Endodermal cell (in vitro differentiated cells): ENCODE measurements around the gene EPHA6. TPM values are rescaled to one million over a fixed set of nuclear protein-coding genes. Genes with fewer than 3 reads are reported as not detected.
"Not testable (repeated sequence)": the region's sequence is repeated elsewhere in the genome, so short reads cannot be mapped to it uniquely, and the experiment has no call there.

Experiments
- DNase-seq: peaks from one replicate; pipeline ENCODE4 v3.0.0-alpha.2; 2017
- H3K27ac ChIP-seq: 2 replicates; pipeline ENCODE4 v1.5.1; 2013; ENCODE audit warnings: mild to moderate bottlenecking, low read depth, low read length, moderate library complexity
- H3K27me3 ChIP-seq: 2 replicates; pipeline ENCODE4 v1.6.1; 2013; ENCODE audit warnings: mild to moderate bottlenecking, low read length, moderate library complexity; ENCODE audit not compliant: insufficient read depth, control insufficient read depth, poor library complexity, severe bottlenecking
- H3K36me3 ChIP-seq: 2 replicates; pipeline ENCODE4 v1.7.0; 2013; ENCODE audit warnings: mild to moderate bottlenecking, low read length, moderate library complexity; ENCODE audit not compliant: control insufficient read depth, insufficient read depth
- H3K4me1 ChIP-seq: one replicate; pipeline ENCODE4 v1.7.0; 2013; ENCODE audit warnings: low read length; ENCODE audit not compliant: control insufficient read depth, insufficient read depth
- H3K4me3 ChIP-seq: 2 replicates; pipeline ENCODE4 v1.5.1; 2013; ENCODE audit warnings: mild to moderate bottlenecking, low read length, moderate library complexity
- H3K9ac ChIP-seq: 2 replicates; pipeline ENCODE4 v1.6.1; 2013; ENCODE audit warnings: mild to moderate bottlenecking, low read length, moderate library complexity; ENCODE audit not compliant: poor library complexity, severe bottlenecking; ENCODE audit errors: extremely low read depth
- H3K9me3 ChIP-seq: 2 replicates; pipeline ENCODE4 v1.6.1; 2013; ENCODE audit warnings: mild to moderate bottlenecking, low read length, moderate library complexity; ENCODE audit not compliant: control insufficient read depth
- H3K27ac Mint-ChIP-seq: 2 replicates; pipeline ENCODE4 v1.8.0; 2020; ENCODE audit warnings: mixed read lengths
- H3K27me3 Mint-ChIP-seq: 2 replicates; pipeline ENCODE4 v1.8.0; 2021; ENCODE audit warnings: mild to moderate bottlenecking, mixed read lengths; ENCODE audit not compliant: insufficient read depth
- H3K36me3 Mint-ChIP-seq: 2 replicates; pipeline ENCODE4 v1.8.0; 2020; ENCODE audit warnings: low read depth, mixed read lengths
- H3K4me1 Mint-ChIP-seq: 2 replicates; pipeline ENCODE4 v1.8.0; 2020; ENCODE audit warnings: mixed read lengths
- H3K4me3 Mint-ChIP-seq: 2 replicates; pipeline ENCODE4 v1.8.0; 2020; ENCODE audit warnings: mild to moderate bottlenecking, moderate library complexity, mixed read lengths
- H3K9me3 Mint-ChIP-seq: 2 replicates; pipeline ENCODE4 v1.8.0; 2020; ENCODE audit warnings: mild to moderate bottlenecking, mixed read lengths
- WGBS, 2 experiments: methylation state at CpG; one replicate each; pipeline versions ENCODE4 v1.1.5 to v1.1.7; 2013; ENCODE audit warnings: missing lambda C conversion rate in 2 of 2, mixed read lengths in 1 of 2; ENCODE audit not compliant: insufficient coverage in 1 of 2, insufficient read length in 1 of 2; 5-methylcytosine and 5-hydroxymethylcytosine counted together
- total RNA-seq, 2 donors: library from RNA; stranded (reverse); fragmentation: NEBNext Ultra II Directional in 1 of 2; extraction: Animal tissue kit (Norgen Biotek cat#: 25700) in 1 of 2; gene quantifications; 2 replicates in 1 of 2; 3 replicates in 1 of 2; pipeline ENCODE4 v1.2.1, GENCODE V29; 2021
- TF ChIP-seq, protein P1 (sequence below): fragments of 200-600 bp; sonication (generic); conservative IDR thresholded peaks from 2 replicates; pipeline ENCODE4 v1.5.0; 2021; ENCODE audit warnings: antibody characterized with exemption, mild to moderate bottlenecking

EPHA6 gene
- total RNA-seq, 2 donors from 2014 or later: 4.6 to 12.2 TPM

- no peak overlapping the region for H3K9ac ChIP-seq
- H3K4me3 ChIP-seq: no peak overlapping the region
- no peaks in the 10 kb centered on the region for H3K4me1 ChIP-seq
- peaks cover 17% of the 10 kb centered on the region for H3K4me1 Mint-ChIP-seq
- peaks cover under 1% of the 10 kb centered on the region for H3K36me3 Mint-ChIP-seq
- no peak overlapping the region for H3K27ac ChIP-seq
- DNase-seq: no peak
- peaks cover 10% of the 10 kb centered on the region for H3K9me3 Mint-ChIP-seq
- TF ChIP-seq, protein P1, sequence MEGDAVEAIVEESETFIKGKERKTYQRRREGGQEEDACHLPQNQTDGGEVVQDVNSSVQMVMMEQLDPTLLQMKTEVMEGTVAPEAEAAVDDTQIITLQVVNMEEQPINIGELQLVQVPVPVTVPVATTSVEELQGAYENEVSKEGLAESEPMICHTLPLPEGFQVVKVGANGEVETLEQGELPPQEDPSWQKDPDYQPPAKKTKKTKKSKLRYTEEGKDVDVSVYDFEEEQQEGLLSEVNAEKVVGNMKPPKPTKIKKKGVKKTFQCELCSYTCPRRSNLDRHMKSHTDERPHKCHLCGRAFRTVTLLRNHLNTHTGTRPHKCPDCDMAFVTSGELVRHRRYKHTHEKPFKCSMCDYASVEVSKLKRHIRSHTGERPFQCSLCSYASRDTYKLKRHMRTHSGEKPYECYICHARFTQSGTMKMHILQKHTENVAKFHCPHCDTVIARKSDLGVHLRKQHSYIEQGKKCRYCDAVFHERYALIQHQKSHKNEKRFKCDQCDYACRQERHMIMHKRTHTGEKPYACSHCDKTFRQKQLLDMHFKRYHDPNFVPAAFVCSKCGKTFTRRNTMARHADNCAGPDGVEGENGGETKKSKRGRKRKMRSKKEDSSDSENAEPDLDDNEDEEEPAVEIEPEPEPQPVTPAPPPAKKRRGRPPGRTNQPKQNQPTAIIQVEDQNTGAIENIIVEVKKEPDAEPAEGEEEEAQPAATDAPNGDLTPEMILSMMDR: no peak
- 87 to 100% methylated on average over 1 to 2 of the region's 2 CpGs for WGBS, 2 experiments
- H3K27ac Mint-ChIP-seq: no peak overlapping the region
- no peaks in the 10 kb centered on the region for H3K27me3 ChIP-seq
- peaks cover 24% of the 10 kb centered on the region for H3K9me3 ChIP-seq
- no peak overlapping the region for H3K4me3 Mint-ChIP-seq
- no peaks in the 10 kb centered on the region for H3K36me3 ChIP-seq
- no peaks in the 10 kb centered on the region for H3K27me3 Mint-ChIP-seq
Observed at GRCh38 chr3:97515076-97515475, 700.7 kb downstream of the EPHA6 start.

DNA sequence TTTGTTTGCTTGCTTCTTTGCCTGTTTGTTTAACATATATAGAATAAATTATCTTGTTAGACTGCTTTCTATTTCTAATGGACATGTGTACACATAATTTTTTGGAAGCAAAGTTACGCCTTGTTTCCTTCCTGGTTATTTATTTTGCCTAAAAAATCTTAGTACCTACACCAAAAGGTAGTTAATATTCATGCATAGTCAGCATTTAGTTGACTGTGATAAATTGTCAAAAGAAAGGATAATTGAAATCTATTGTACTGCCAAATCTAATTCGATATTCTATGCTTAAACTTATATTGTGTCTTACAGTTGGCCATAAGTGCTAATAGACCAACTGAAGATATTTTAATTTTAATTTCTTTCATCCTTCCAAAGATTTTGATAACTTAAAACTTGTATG is 716.3 kb downstream of the EPHA6 start:
- Histone ChIP-seq H3K4me1 (no peaks in the 10 kb centered on the region), H3K36me3 (no peaks in the 10 kb centered on the region), H3K27me3 (no peaks in the 10 kb centered on the region), H3K4me3 (no peak overlapping the region), H3K27ac (no peak overlapping the region), H3K9me3 (no peaks in the 10 kb centered on the region), H3K9ac (no peak overlapping the region)
- no peaks in the 10 kb centered on the region for H3K9me3 Mint-ChIP-seq
- TF ChIP-seq, protein P1: no peak
- H3K4me1 Mint-ChIP-seq: peaks cover 1% of the 10 kb centered on the region
- H3K27ac Mint-ChIP-seq: no peak overlapping the region
- no peaks in the 10 kb centered on the region for H3K36me3 Mint-ChIP-seq
- no peak for DNase-seq
- no peak overlapping the region for H3K4me3 Mint-ChIP-seq
- H3K27me3 Mint-ChIP-seq: no peaks in the 10 kb centered on the region
- WGBS, 2 experiments: 92% methylated on average over 2 of the region's 2 CpGs; no CpG with 5 or more reads in 1 of the 2 experiments

- peaks cover 14% of the 10 kb centered on the region for H3K9me3 ChIP-seq
- not testable (repeated sequence) for H3K27ac ChIP-seq, H3K36me3 Mint-ChIP-seq, H3K27ac Mint-ChIP-seq, H3K4me1 ChIP-seq, H3K4me3 Mint-ChIP-seq, H3K27me3 ChIP-seq, H3K36me3 ChIP-seq, H3K9ac ChIP-seq, H3K4me1 Mint-ChIP-seq, H3K4me3 ChIP-seq, H3K27me3 Mint-ChIP-seq, DNase-seq
- WGBS, 2 experiments: 95% methylated on average over 6 of the region's 6 CpGs; no CpG with 5 or more reads in 1 of the 2 experiments
- peaks cover 36% of the 10 kb centered on the region for H3K9me3 Mint-ChIP-seq
Observed at GRCh38 chr3:97547573-97547972, 733.2 kb downstream of the EPHA6 start.

GRCh38 chr3:97550408-97550807 is 736.0 kb downstream of the EPHA6 start:
- Mint-ChIP-seq H3K36me3 (peaks cover 3% of the 10 kb centered on the region), H3K27me3 (no peaks in the 10 kb centered on the region), H3K9me3 (peaks cover 30% of the 10 kb centered on the region), H3K27ac (no peak overlapping the region), H3K4me3 (no peak overlapping the region), H3K4me1 (no peaks in the 10 kb centered on the region)
- Histone ChIP-seq H3K9ac (no peak overlapping the region), H3K27me3 (no peaks in the 10 kb centered on the region), H3K36me3 (no peaks in the 10 kb centered on the region), H3K4me1 (no peaks in the 10 kb centered on the region), H3K4me3 (no peak overlapping the region), H3K27ac (no peak overlapping the region), H3K9me3 (peaks cover 14% of the 10 kb centered on the region)
- 91% methylated on average over 2 of the region's 2 CpGs; no CpG with 5 or more reads in 1 of the 2 experiments for WGBS, 2 experiments
- TF ChIP-seq, protein P1: no peak
- no peak for DNase-seq
